IMR-90 (cell line): ENCODE results near the gene PAQR5. TPM values are rescaled to one million over a fixed set of nuclear protein-coding genes. Genes with fewer than 3 reads are reported as not detected.

Experiments
- ATAC-seq: fragments of 200-7000 bp; cut with Tn5 transposase; 2 replicates; pipeline ENCODE4 v1.9.1; 2020; ENCODE audit warnings: low read depth, mild to moderate bottlenecking, moderate library complexity
- BruUV-seq: library from RNA; stranded (reverse); fragments of 400-500 nt; replicated peaks from 2 replicates; lab custom pipeline; 2021; lab: Mats Ljungman, UMichigan
- CTCF ChIA-PET: fragments of 300-600 bp; formaldehyde crosslinking; extraction: SDS; loops from one replicate; lab custom pipeline; 2021; ENCODE audit warnings: antibody characterized with exemption; lab: Yijun Ruan, JAX
- POLR2A ChIA-PET: fragments of 300-600 bp; sonication (Branson Sonifier 250); formaldehyde crosslinking; loops from one replicate; lab custom pipeline; 2022; ENCODE audit warnings: antibody characterized with exemption; ENCODE audit not compliant: unreplicated experiment; lab: Charles Lee
- DNase-seq: peaks from one replicate; pipeline ENCODE4 v3.0.0; 2013
- H2AFZ ChIP-seq: replicated peaks from 2 replicates; pipeline ENCODE3; 2013; ENCODE audit warnings: low read length, mild to moderate bottlenecking; ENCODE audit not compliant: poor library complexity
- H2AK5ac ChIP-seq: 2 replicates; pipeline ENCODE4 v1.6.1; 2013; ENCODE audit warnings: low read depth, low read length, inconsistent platforms
- H2AK9ac ChIP-seq: replicated peaks from 2 replicates; pipeline ENCODE3; 2013; ENCODE audit warnings: mild to moderate bottlenecking, low read depth, low read length, moderate library complexity; ENCODE audit not compliant: poor library complexity
- H2BK120ac ChIP-seq: 2 replicates; pipeline ENCODE4 v1.6.1; 2013; ENCODE audit warnings: low read depth, low read length, inconsistent platforms
- H2BK15ac ChIP-seq: 3 replicates; pipeline ENCODE4 v1.6.1; 2013; ENCODE audit warnings: low read depth, low read length, inconsistent platforms
- H2BK20ac ChIP-seq: 2 replicates; pipeline ENCODE4 v1.6.1; 2013; ENCODE audit warnings: low read depth, mild to moderate bottlenecking, inconsistent platforms, low read length, moderate library complexity
- H2BK5ac ChIP-seq: 2 replicates; pipeline ENCODE4 v1.6.1; 2013; ENCODE audit warnings: mild to moderate bottlenecking, low read depth, low read length, inconsistent platforms; ENCODE audit not compliant: poor library complexity, severe bottlenecking
- H3K14ac ChIP-seq: replicated peaks from 2 replicates; pipeline ENCODE4 v1.6.1; 2013; ENCODE audit warnings: low read depth, low read length, inconsistent platforms
- H3K18ac ChIP-seq: 2 replicates; pipeline ENCODE4 v1.6.1; 2013; ENCODE audit warnings: low read depth, low read length, control low read depth
- H3K23ac ChIP-seq: 2 replicates; pipeline ENCODE4 v1.6.1; 2013; ENCODE audit warnings: low read depth, low read length, inconsistent platforms
- H3K27ac ChIP-seq: 2 replicates; pipeline ENCODE4 v1.5.1; 2013; ENCODE audit warnings: mild to moderate bottlenecking, control low read depth, low read length; ENCODE audit not compliant: insufficient read depth
- H3K27me3 ChIP-seq: 2 replicates; pipeline ENCODE4 v1.6.1; 2013; ENCODE audit warnings: low read length; ENCODE audit not compliant: control insufficient read depth, insufficient read depth
- H3K36me3 ChIP-seq: 2 replicates; pipeline ENCODE4 v1.6.1; 2013; ENCODE audit warnings: low read length, mixed read lengths; ENCODE audit not compliant: control insufficient read depth, insufficient read depth
- H3K4ac ChIP-seq: 2 replicates; pipeline ENCODE4 v1.6.1; 2013; ENCODE audit warnings: low read depth, low read length, inconsistent platforms
- H3K4me1 ChIP-seq: 2 replicates; pipeline ENCODE4 v1.6.1; 2013; ENCODE audit warnings: low read length, mixed read lengths; ENCODE audit not compliant: control insufficient read depth, insufficient read depth
- H3K4me2 ChIP-seq: 2 replicates; pipeline ENCODE4 v1.6.1; 2013; ENCODE audit warnings: low read depth, mild to moderate bottlenecking, control low read depth, low read length, moderate library complexity
- H3K4me3 ChIP-seq: 2 replicates; pipeline ENCODE4 v1.5.1; 2013; ENCODE audit warnings: low read depth, mild to moderate bottlenecking, control low read depth, low read length, moderate library complexity; ENCODE audit not compliant: insufficient read depth
- H3K56ac ChIP-seq: 2 replicates; pipeline ENCODE4 v1.6.1; 2013; ENCODE audit warnings: low read length, inconsistent platforms; ENCODE audit not compliant: insufficient read depth; ENCODE audit errors: extremely low read depth
- H3K79me1 ChIP-seq, 2 experiments: 2 replicates each; pipeline ENCODE4 v1.6.1; 2013; ENCODE audit warnings: low read length in 2 of 2, inconsistent platforms in 1 of 2, low read depth in 1 of 2
- H3K9ac ChIP-seq: 2 replicates; pipeline ENCODE4 v1.6.1; 2013; ENCODE audit warnings: low read depth, low read length, control low read depth
- H3K9me1 ChIP-seq: 2 replicates; pipeline ENCODE4 v1.6.1; 2013; ENCODE audit warnings: low read length, inconsistent platforms; ENCODE audit not compliant: insufficient read depth
- H3K9me3 ChIP-seq: 2 replicates; pipeline ENCODE4 v1.6.1; 2013; ENCODE audit warnings: low read length; ENCODE audit not compliant: control insufficient read depth, insufficient read depth
- H4K20me1 ChIP-seq: 2 replicates; pipeline ENCODE4 v1.6.1; 2013; ENCODE audit warnings: low read length, inconsistent platforms; ENCODE audit not compliant: insufficient read depth
- H4K5ac ChIP-seq: 2 replicates; pipeline ENCODE4 v1.6.1; 2013; ENCODE audit warnings: mild to moderate bottlenecking, low read depth, low read length, control low read depth
- H4K8ac ChIP-seq, 2 experiments: 2 replicates each; pipeline ENCODE4 v1.6.1; 2013; ENCODE audit warnings: low read depth in 2 of 2, low read length in 2 of 2, control low read depth in 1 of 2, inconsistent platforms in 1 of 2
- H4K91ac ChIP-seq: 2 replicates; pipeline ENCODE4 v1.6.1; 2013; ENCODE audit warnings: low read depth, low read length, inconsistent platforms; ENCODE audit not compliant: insufficient read depth
- CEBPB ChIP-seq: IDR thresholded peaks from 2 replicates; pipeline ENCODE4 v1.6.1; 2012; ENCODE audit warnings: low read depth, low read length, improper control_type of control experiment
- FOS ChIP-seq: fragments of 150-350 bp; IDR thresholded peaks from 2 replicates; pipeline ENCODE4 v1.6.1; 2016; ENCODE audit warnings: low read depth, low read length
- MAZ ChIP-seq: IDR thresholded peaks from 2 replicates; pipeline ENCODE4 v1.6.1; 2012; ENCODE audit warnings: low read depth, mild to moderate bottlenecking, low read length, improper control_type of control experiment, moderate library complexity, borderline replicate concordance
- RCOR1 ChIP-seq: IDR thresholded peaks from 2 replicates; pipeline ENCODE4 v1.6.1; 2012; ENCODE audit warnings: mild to moderate bottlenecking, low read length, improper control_type of control experiment; ENCODE audit not compliant: insufficient replicate concordance
- WGBS, 2 experiments: methylation state at CpG; one replicate each; pipeline versions ENCODE4 v1.1.5 to v1.1.7; 2013; ENCODE audit warnings: missing lambda C conversion rate in 2 of 2; ENCODE audit not compliant: insufficient read length in 1 of 2; ENCODE audit errors: extremely low coverage in 2 of 2; 5-methylcytosine and 5-hydroxymethylcytosine counted together
- dilution Hi-C: fragments of 300-500 bp; cut with HindIII; formaldehyde crosslinking; loops from one replicate; pipeline ENCODE4 v1.14.3; 2018; ENCODE audit warnings: low sequenced_read_pairs; ENCODE audit not compliant: unreplicated experiment
- in situ Hi-C: fragments of 300-500 bp; cut with MboI; formaldehyde crosslinking; loops from 3 replicates; pipeline ENCODE4 v1.14.3; 2019; ENCODE audit warnings: low sequenced_read_pairs, inconsistent platforms, mixed read lengths
- intact Hi-C: fragments of 100-400 bp; cut with micrococcal nuclease; formaldehyde crosslinking; loops from 2 replicates; pipeline ENCODE4 v1.10.0; 2022
- polyA plus RNA-seq, 3 experiments: library from polyadenylated mRNA; depleted of rRNA; stranded (reverse); fragments of >200 nt; gene quantifications; 2 replicates each; pipeline ENCODE4 v1.2.3, GENCODE V29; 2012; ENCODE audit warnings: low replicate concordance in 1 of 3
- total RNA-seq: library from RNA; depleted of rRNA; stranded (reverse); fragments of >200 nt; gene quantifications from 2 replicates; pipeline ENCODE4 v1.2.3, GENCODE V29; 2012
- TF ChIP-seq, protein P1 (sequence below): fragments of 150-350 bp; IDR thresholded peaks from 2 replicates; pipeline ENCODE4 v1.6.1; 2017; ENCODE audit warnings: mild to moderate bottlenecking, antibody characterized with exemption, low read length, low read depth

PAQR5 gene
- total and polyA plus RNA-seq, 2 of the 4 experiments (the other 2 are of a cell fraction) = 2.3 to 2.7 TPM

- TF ChIP-seq, protein P1, sequence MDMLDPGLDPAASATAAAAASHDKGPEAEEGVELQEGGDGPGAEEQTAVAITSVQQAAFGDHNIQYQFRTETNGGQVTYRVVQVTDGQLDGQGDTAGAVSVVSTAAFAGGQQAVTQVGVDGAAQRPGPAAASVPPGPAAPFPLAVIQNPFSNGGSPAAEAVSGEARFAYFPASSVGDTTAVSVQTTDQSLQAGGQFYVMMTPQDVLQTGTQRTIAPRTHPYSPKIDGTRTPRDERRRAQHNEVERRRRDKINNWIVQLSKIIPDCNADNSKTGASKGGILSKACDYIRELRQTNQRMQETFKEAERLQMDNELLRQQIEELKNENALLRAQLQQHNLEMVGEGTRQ = no peak
Observed at GRCh38 chr15:69433831-69434230, 135.1 kb downstream of the PAQR5 start (continued).

GRCh38 chr15:69434238-69434637, 135.5 kb downstream of the PAQR5 start:
- Histone ChIP-seq H2BK5ac (no peak overlapping the region), H3K27ac (no peak overlapping the region), H3K27me3 (no peaks in the 10 kb centered on the region), H4K8ac (no peak overlapping the region), H3K14ac (no peak overlapping the region), H3K4me3 (no peak overlapping the region), H4K5ac (no peak overlapping the region), H2AK5ac (no peak overlapping the region; the same call in 1 of the 2 replicates), H3K18ac (no peak overlapping the region), H2AK9ac (no peak overlapping the region), H3K4ac (no peak overlapping the region), H2BK15ac (no peak overlapping the region), H3K4me1 (no peaks in the 10 kb centered on the region), H3K9me3 (no peaks in the 10 kb centered on the region), H3K9ac (no peak overlapping the region), H2BK120ac (no peak overlapping the region), H4K20me1 (no peaks in the 10 kb centered on the region), H3K56ac (no peak overlapping the region), H3K23ac (no peak overlapping the region), H2AFZ (no peak overlapping the region), H3K4me2 (no peak overlapping the region), H4K91ac (no peak overlapping the region), H3K9me1 (peaks cover 8% of the 10 kb centered on the region), H2BK20ac (no peak overlapping the region), H3K36me3 (peaks cover 9% of the 10 kb centered on the region), H3K79me1 (peaks cover 30 to 61% of the 10 kb centered on the region in 2 experiments)
- in situ Hi-C loops = no loop called here
- dilution Hi-C loops = no loop called here
- ATAC-seq (no peak), DNase-seq (no peak)
- TF ChIP-seq FOS = no peak
- TF ChIP-seq MAZ = no peak
- TF ChIP-seq RCOR1 = no peak
- TF ChIP-seq CEBPB = peak; percentile 78
- TF ChIP-seq, protein P1 = no peak
- WGBS, 2 experiments = no CpG with 5 or more reads among the region's 5 CpGs
- ChIA-PET CTCF (no interaction called here), POLR2A (no interaction called here)
- intact Hi-C loops = loop anchor here (1.0 kb wide), 1 partner anchor 36 kb away; no protein-coding TSS in a partner anchor
- no TSS peak for BruUV-seq
